Caco-2 (cell line): ENCODE measurements around the gene KLK4. TPM values are rescaled to one million over a fixed set of nuclear protein-coding genes. Genes with fewer than 3 reads are reported as not detected.

Experiments
- BruUV-seq: library from RNA; stranded (reverse); fragments of 400-500 nt; replicated peaks from 2 replicates; lab custom pipeline; 2021; lab: Mats Ljungman, UMichigan
- CTCF ChIA-PET: fragments of 300-600 bp; sonication (Branson Sonifier 250); formaldehyde crosslinking; loops from one replicate; lab custom pipeline; 2022; ENCODE audit warnings: antibody characterized with exemption; lab: Charles Lee
- POLR2A ChIA-PET: fragments of 300-600 bp; sonication (Branson Sonifier 250); formaldehyde crosslinking; loops from one replicate; lab custom pipeline; 2022; ENCODE audit warnings: antibody characterized with exemption; lab: Charles Lee
- DNase-seq, 2 experiments: peaks; one replicate each; pipeline versions ENCODE4 v3.0.0 to v3.0.0-alpha.2; 2020 to 2022
- H3K27me3 ChIP-seq: replicated peaks from 2 replicates; pipeline ENCODE4 v1.6.0; 2011; ENCODE audit warnings: low read length; ENCODE audit not compliant: control insufficient read depth, insufficient read depth
- H3K36me3 ChIP-seq: 2 replicates; pipeline ENCODE4 v1.5.1; 2011; ENCODE audit warnings: low read length; ENCODE audit not compliant: control insufficient read depth, insufficient read depth
- H3K4me1 ChIP-seq: fragments of 250-450 bp; sonication (Bioruptor Pico); 2 replicates; pipeline ENCODE4 v1.5.1; 2020; ENCODE audit warnings: mild to moderate bottlenecking
- H3K4me3 ChIP-seq: 2 replicates; pipeline ENCODE4 v1.5.1; 2011; ENCODE audit warnings: low read depth, mild to moderate bottlenecking, control low read depth, low read length
- H3K9me3 ChIP-seq: fragments of 250-450 bp; sonication (Bioruptor Pico); 2 replicates; pipeline ENCODE4 v1.5.1; 2020; ENCODE audit warnings: mild to moderate bottlenecking, moderate library complexity
- H3K27ac Mint-ChIP-seq: one replicate; pipeline ENCODE4 v1.8.0; 2022; ENCODE audit warnings: mixed read lengths; ENCODE audit not compliant: unreplicated experiment
- H3K27me3 Mint-ChIP-seq: one replicate; pipeline ENCODE4 v1.8.0; 2022; ENCODE audit warnings: mixed read lengths; ENCODE audit not compliant: insufficient read depth, unreplicated experiment
- H3K36me3 Mint-ChIP-seq: one replicate; pipeline ENCODE4 v1.8.0; 2022; ENCODE audit warnings: mild to moderate bottlenecking, mixed read lengths; ENCODE audit not compliant: insufficient read depth, unreplicated experiment
- H3K4me1 Mint-ChIP-seq: one replicate; pipeline ENCODE4 v1.8.0; 2022; ENCODE audit warnings: low read depth, mixed read lengths; ENCODE audit not compliant: unreplicated experiment
- H3K4me3 Mint-ChIP-seq: one replicate; pipeline ENCODE4 v1.8.0; 2022; ENCODE audit warnings: mild to moderate bottlenecking, moderate library complexity, mixed read lengths; ENCODE audit not compliant: unreplicated experiment
- H3K9me3 Mint-ChIP-seq: one replicate; pipeline ENCODE4 v1.8.0; 2022; ENCODE audit warnings: mixed read lengths; ENCODE audit not compliant: unreplicated experiment
- CTCF ChIP-seq, 2 experiments: fragments of 200-600 bp in 1 of 2; IDR thresholded peaks; 1 replicate in 1 of 2; 2 replicates in 1 of 2; pipeline versions ENCODE4 v1.5.1 to v1.8.0; 2011 to 2022; ENCODE audit warnings: antibody characterized with exemption in 1 of 2, control low read depth in 1 of 2, inconsistent platforms in 1 of 2, low read depth in 1 of 2, low read length in 1 of 2, mild to moderate bottlenecking in 1 of 2, moderate library complexity in 1 of 2; ENCODE audit not compliant: insufficient read depth in 1 of 2, severe bottlenecking in 1 of 2, unreplicated experiment in 1 of 2
- intact Hi-C: fragments of 100-400 bp; cut with micrococcal nuclease; formaldehyde crosslinking; loops from one replicate; pipeline ENCODE4 v1.10.0; 2022; ENCODE audit not compliant: unreplicated experiment
- total RNA-seq: library from RNA; stranded (reverse); gene quantifications from 2 replicates; pipeline ENCODE4 v1.2.3, GENCODE V29; 2022

KLK4 gene
- total RNA-seq, 1 experiment from 2014 or later: not detected

DNA sequence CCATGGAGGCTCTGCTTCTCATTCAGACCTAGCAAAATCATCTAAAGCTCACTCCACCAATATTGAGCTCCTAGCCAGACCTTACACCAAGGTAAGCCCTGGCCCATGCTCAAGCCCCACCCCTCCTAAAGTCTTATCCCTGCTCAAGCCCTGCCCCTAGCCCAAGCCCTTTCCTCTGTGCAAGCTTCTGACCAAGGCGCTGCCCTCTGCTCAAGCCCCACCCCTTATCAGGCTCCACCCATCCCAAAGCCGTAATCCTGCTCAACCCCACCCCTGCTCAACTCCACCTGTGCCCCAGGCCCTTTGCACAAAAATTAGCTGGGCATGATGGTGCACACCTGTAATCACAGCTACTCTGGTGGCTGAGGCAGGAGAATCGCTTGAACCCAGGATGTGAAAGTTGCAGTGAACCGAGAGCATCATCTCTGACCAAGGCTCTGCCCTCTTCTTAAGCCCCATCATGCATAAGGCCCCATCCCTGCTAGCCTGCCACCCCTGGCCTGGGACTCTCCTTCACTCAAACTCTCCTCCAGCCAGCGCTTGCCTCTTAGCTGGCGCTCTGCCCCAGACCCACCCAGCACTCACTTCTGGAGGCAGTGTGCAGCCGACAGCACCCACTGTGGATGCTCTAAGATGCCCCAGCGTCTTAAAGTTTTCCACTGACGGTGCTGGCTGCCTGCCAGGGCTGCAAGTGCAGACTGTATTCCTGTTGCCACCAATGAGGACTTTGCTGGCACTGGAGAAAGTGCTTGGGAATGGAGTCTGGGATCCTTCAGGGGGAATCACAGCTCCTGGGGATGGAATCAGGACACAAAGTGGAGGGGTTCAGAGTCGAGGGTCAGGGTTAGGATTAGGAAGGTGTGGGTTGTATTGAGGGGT, 16.5 kb downstream of the KLK4 start:
- H3K9me3 ChIP-seq: no peaks in the 10 kb centered on the region
- CTCF ChIA-PET: no interaction called here
- no TSS peak for BruUV-seq
- no peaks in the 10 kb centered on the region for H3K4me1 Mint-ChIP-seq
- no peaks in the 10 kb centered on the region for H3K27me3 ChIP-seq
- peaks cover 8% of the 10 kb centered on the region for H3K27me3 Mint-ChIP-seq
- H3K4me3 ChIP-seq: no peak overlapping the region
- H3K36me3 ChIP-seq: no peaks in the 10 kb centered on the region
- no peak for DNase-seq
- POLR2A ChIA-PET: no interaction called here
- H3K27ac Mint-ChIP-seq: no peak overlapping the region
- H3K36me3 Mint-ChIP-seq: no peaks in the 10 kb centered on the region
- H3K4me3 Mint-ChIP-seq: no peak overlapping the region
- intact Hi-C loops: no loop called here
- no peaks in the 10 kb centered on the region for H3K4me1 ChIP-seq
- H3K9me3 Mint-ChIP-seq: no peaks in the 10 kb centered on the region
- no peak for TF ChIP-seq CTCF (IDR thresholded peaks at IDR 0.05; ENCODE audit: insufficient read depth in 1 of 2, low read depth in 1 of 2, low read length in 1 of 2, severe bottlenecking in 1 of 2, unreplicated experiment in 1 of 2)

- DNase-seq: peak in 1 of 2 experiments; percentile 17
- no peaks in the 10 kb centered on the region for H3K27me3 ChIP-seq
- POLR2A ChIA-PET: no interaction called here
- no peaks in the 10 kb centered on the region for H3K36me3 Mint-ChIP-seq
- H3K36me3 ChIP-seq: no peaks in the 10 kb centered on the region
- no peak overlapping the region for H3K27ac Mint-ChIP-seq
- CTCF ChIA-PET: interaction anchor here (0.6 kb wide), 1 partner anchor 111 kb away, joined by 3 read pairs; no protein-coding TSS in a partner anchor
- no peaks in the 10 kb centered on the region for H3K4me1 Mint-ChIP-seq
- no TSS peak for BruUV-seq
- peak in 1 of 2 experiments; percentile 7 for TF ChIP-seq CTCF (IDR thresholded peaks at IDR 0.05; ENCODE audit: insufficient read depth in 1 of 2, low read depth in 1 of 2, low read length in 1 of 2, severe bottlenecking in 1 of 2, unreplicated experiment in 1 of 2)
- no peak overlapping the region for H3K4me3 ChIP-seq
- H3K9me3 ChIP-seq: no peaks in the 10 kb centered on the region
- no peak overlapping the region for H3K4me3 Mint-ChIP-seq
- H3K4me1 ChIP-seq: no peaks in the 10 kb centered on the region
- H3K27me3 Mint-ChIP-seq: peaks cover 12% of the 10 kb centered on the region
- H3K9me3 Mint-ChIP-seq: no peaks in the 10 kb centered on the region
- intact Hi-C loops: no loop called here
Measured at GRCh38 chr19:50893047-50893736, 18.0 kb downstream of the KLK4 start.

DNA sequence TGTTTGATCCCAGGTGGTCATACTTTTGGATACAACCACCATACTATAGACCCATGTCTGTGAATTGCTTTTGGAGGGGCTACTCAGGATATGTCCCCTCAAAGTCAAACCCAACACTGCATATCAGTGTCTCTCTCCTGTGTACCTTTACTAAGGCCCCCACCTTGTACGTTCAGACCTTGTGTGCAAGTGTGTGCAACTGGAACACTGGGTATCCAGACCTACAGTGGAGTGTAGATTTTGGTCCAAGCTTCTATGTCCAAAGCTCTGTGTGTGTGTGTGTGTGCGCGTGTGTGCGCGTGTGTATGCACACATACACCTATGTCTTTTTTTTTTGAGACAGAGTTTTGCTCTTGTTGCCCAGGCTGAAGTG, 20.0 kb downstream of the KLK4 start:
- H3K36me3 Mint-ChIP-seq: no peaks in the 10 kb centered on the region
- no peak for TF ChIP-seq CTCF (IDR thresholded peaks at IDR 0.05; ENCODE audit: insufficient read depth in 1 of 2, low read depth in 1 of 2, low read length in 1 of 2, severe bottlenecking in 1 of 2, unreplicated experiment in 1 of 2)
- Histone ChIP-seq H3K9me3 (no peaks in the 10 kb centered on the region), H3K36me3 (no peaks in the 10 kb centered on the region), H3K27me3 (no peaks in the 10 kb centered on the region), H3K4me1 (no peaks in the 10 kb centered on the region), H3K4me3 (no peak overlapping the region)
- DNase-seq: no peak
- H3K4me1 Mint-ChIP-seq: no peaks in the 10 kb centered on the region
- CTCF ChIA-PET: no interaction called here
- intact Hi-C loops: no loop called here
- no peaks in the 10 kb centered on the region for H3K9me3 Mint-ChIP-seq
- peaks cover 13% of the 10 kb centered on the region for H3K27me3 Mint-ChIP-seq
- POLR2A ChIA-PET: no interaction called here
- no peak overlapping the region for H3K27ac Mint-ChIP-seq
- H3K4me3 Mint-ChIP-seq: no peak overlapping the region
- BruUV-seq: no TSS peak
